HS-27A (cell line): ENCODE measurements around the gene PDE1A.

Source experiments
- DNase-seq: peaks from one replicate; pipeline ENCODE4 v3.0.0-alpha.2; 2012; ENCODE audit warnings: low read depth, missing footprints

The PDE1A gene

DNA sequence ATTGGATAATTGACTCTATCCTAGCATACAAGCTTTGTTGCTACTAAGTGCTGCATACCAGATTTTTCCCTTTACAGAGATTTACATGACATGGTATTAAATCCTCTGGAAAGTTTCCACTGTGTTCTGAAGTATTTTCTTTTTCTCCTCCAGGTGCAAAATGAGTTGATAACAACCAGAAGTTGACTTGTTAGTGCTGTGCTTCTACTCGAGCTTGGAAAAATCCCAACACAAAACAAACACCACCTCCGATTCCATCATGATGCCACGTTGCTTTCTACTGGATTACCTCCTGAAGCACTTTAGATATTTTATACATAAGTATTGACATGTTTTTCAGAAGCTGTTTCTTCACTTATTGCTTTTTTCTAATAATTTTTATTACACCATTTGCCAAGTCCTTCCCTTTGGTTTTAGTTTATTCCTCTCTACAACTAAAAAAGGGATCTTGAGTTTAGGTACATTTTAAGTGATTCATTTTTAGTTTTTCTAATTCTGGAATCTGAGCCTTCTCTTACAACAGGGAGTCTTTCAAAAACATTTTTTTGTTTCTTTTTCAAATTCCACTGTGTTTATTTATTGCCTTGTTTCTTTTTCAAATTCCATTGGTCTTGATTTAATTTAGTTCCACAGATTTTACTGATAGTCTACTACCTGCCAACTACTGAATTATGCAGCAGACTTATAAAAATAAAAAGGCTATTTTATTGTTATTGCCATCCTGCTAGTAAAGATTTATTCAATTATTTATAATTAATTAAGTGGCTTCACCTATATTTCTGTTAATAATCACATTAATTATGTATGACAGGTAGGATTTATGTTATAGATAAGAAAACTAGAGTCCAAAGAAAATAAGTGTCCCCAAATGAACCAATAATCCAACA lies 297.8 kb downstream of the PDE1A start:
- DNase-seq: no peak

DNA sequence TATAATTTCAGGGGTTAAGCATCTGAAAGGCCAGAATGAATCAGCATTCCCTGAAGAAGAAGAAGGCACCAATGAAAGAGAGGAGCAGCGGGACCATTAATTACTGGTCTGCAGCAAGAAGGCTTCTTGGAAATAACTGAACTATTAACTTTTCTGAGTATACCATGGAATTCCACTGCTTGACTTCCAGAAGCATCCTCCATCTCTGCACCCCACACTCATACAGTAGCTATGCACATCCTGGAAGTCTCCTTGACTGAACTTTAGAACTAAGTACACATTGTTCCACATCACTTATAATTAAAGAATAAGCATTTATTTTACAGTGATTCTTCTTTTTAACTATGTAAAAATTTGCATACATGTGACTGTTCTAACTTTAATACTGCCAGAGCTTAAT lies 309.6 kb downstream of the PDE1A start:
- DNase-seq: no peak

DNA sequence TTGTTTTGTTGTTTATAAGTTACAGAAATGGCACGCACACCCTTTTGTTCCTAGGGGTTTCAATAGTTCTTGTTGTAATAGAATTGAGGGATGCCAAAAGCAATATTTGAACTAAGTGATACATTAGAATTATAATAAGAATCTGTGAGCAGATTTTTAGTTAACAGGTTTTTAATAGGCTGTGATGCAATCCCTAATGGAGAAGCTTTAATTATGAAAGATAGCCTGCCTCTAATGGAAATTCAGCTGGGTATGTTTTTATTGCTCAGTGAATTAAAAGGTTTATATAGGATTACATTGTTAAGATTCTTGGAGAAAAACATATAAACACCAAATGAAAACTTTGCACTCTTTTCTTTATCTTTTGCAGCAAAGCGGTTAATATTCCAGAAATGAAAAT lies 310.1 kb downstream of the PDE1A start:
- no peak for DNase-seq

DNA sequence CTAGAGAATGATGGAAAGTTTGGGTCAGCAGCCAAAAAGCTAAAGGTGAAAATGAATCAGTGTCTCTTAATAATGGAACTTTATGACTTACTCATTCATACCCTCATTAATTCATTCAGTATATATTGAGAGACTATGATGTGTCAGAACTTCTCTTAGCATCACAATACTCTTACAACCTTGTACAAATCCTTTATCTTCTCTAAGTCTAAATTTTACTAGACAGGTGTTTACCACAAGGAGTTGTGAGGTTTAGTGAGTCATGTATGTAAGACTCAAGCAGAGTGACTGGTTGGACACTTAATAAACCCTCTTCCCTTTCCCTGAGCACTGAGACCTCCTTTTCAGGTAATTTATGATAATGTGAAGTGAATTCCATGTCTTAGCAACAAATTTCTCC lies 311.6 kb downstream of the PDE1A start:
- DNase-seq: no peak

DNA sequence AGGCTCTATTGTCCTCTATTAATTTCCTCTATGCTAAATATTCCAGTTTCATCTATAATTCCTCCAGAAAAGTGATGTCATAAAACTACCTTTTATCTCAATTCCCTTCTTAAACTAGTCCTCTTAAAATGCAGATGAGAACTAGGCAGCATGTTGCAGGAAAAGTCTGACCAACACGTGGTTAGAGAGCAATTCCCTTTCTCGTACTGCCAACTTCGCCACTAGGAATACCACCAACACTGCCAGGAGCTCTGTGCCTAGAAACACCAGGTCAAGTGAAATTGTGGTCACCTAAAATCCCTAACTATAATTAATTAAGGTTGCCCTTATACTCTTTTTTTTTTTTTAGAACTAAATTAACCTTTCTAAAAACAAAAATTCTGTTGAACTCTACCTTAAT lies 313.5 kb downstream of the PDE1A start:
- DNase-seq: no peak

DNA sequence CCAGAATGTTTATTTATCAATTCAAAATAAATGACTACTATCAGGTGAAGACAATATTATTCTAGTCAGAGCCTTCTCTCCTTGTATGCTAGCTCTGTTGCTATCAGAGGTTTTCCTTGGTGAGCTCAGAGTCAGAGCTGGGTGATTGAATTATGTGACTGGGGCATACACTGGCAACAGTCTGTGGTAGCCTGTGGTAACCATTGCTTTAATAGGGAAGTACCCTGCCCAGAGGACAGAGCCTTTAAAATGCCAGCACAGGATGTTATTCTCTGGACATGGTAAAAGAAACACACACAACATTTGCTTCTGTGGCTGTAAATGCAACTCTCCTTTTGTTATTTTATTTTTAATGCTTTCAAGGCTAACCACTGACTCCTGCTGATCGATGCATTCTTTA lies 316.5 kb downstream of the PDE1A start:
- no peak for DNase-seq

DNA sequence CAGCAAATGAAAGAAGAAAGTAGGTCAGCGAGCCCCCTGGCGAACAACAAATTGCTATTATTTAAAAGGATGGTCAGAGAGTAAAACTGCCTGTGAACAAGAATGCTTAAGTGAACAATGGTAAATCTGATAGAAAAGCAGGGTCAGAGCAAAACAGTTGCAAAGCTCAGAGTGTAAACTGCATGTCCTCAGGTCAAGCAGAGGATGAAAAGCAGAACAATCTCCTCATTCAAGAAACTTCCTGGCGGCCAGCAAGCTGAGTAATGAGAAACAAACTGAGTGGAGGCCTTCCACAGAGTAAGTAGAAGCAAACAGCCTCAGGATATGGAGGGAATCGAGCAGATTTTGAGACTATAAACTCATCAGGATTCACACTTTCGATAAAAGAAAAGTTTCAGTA lies 323.3 kb downstream of the PDE1A start:
- no peak for DNase-seq

DNA sequence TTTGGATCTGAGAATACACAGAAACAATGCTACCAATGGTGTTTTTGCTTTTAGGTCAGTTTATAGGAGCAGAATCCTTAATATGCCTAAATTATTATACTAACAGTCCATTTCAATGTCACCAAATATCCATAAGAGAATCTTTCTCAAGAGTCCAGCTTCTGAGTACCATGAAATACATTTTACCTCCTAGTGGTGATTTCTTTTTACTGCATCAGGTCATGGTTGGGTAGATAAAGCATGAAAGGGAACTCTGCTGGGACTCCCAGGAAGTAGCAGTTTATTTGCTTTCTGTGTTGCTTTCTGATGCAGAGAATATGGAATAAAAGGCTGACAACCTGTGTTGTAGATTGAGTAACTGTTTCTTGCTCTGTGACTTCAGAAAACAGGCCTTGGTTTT lies 325.6 kb downstream of the PDE1A start:
- no peak for DNase-seq

DNA sequence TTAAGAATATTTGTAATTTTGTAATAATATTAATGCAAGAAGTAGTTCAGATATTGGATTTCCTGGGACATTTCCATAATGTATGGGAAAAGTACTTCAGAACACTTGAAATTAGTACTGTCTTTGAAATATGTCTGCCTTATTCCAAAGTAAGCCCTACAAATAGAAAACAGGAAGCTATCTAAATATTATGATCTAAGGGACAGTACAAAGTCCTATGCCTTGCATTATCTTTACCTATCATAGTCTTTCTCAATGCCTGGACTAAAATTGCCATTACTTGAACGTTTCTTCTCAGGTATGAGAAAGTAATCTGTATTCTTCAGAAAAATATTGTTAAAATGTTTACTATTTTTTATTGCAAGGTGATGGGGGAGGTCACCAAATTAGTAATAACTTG lies 328.2 kb downstream of the PDE1A start:
- DNase-seq: no peak

DNA sequence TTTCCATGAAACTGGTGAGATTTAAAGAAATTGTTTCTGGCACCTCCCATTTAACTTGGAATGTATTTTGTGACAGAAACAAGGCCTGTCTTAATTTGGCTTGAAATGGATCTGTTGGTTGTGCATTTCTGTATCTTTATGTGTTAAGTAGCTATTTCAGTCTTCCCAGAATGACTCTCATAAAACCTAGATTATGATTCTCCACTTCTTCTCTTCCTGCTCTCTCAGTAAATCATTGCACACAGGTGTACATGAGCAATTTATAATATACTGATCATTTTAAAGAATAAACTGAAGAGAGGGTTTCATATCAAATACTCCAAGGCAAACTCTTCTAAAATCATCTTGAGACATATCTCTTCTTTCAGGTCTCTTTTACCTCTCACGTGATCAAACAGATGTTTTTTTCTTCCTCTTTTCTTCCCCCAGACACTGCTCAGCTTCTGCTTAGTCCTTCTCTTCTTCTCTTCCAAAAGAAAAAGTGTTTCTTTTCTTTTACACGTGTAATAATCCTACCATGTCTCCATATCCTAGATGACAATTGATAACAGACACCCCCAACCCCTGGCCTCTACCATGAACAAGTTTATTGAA lies 329.2 kb downstream of the PDE1A start:
- DNase-seq: no peak

DNA sequence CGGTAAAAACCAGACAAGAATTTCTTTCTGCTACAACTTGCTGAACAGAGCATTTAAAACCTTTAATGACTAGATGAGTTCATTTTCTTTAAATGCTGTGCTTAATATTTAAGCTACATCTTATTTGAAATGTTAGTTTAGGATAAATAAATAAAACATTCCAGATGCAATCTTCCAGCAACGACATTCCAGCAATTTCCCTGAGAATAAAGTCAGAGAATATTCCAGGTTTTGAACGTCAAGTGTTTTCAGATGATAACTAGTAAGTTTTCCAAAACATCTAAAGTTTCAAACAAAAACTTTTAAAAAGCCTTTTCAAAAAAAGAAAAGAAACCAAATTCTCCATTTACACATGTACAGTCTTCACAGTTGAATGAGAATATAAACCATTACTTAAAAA lies 336.4 kb downstream of the PDE1A start:
- no peak for DNase-seq
